H1 (cell line): ENCODE data around the gene PTPN12. TPM values are rescaled to one million over a fixed set of nuclear protein-coding genes. Genes with fewer than 3 reads are reported as not detected.

Experiments
- CTCF ChIA-PET: fragments of 300-600 bp; sonication (Branson Sonifier 250); formaldehyde crosslinking; loops from one replicate; lab custom pipeline; 2021; ENCODE audit not compliant: partially characterized antibody; lab: Charles Lee
- POLR2A ChIA-PET: fragments of 300-600 bp; sonication (Branson Sonifier 250); formaldehyde crosslinking; loops from one replicate; lab custom pipeline; 2021; ENCODE audit warnings: inconsistent platforms; ENCODE audit not compliant: partially characterized antibody; lab: Charles Lee
- DNase-seq, 2 experiments: peaks; one replicate each; pipeline versions ENCODE4 v3.0.0 to v3.0.0-alpha.2; 2010 to 2022; ENCODE audit warnings: low spot score in 2 of 2, low read depth in 1 of 2, mixed read lengths in 1 of 2
- FAIRE-seq: peaks from 2 replicates; lab custom pipeline; 2011; peaks lifted over from hg19 to GRCh38; lab: Jason Lieb, UNC
- H2AFZ ChIP-seq: 2 replicates; pipeline ENCODE4 v1.8.1; 2012; ENCODE audit warnings: low read length, inconsistent platforms
- H2AK5ac ChIP-seq: 2 replicates; pipeline ENCODE4 v1.6.1; 2013; ENCODE audit warnings: low read depth, low read length
- H2BK120ac ChIP-seq: replicated peaks from 2 replicates; pipeline ENCODE3; 2013; ENCODE audit warnings: low read depth, low read length, inconsistent platforms
- H2BK12ac ChIP-seq: 2 replicates; pipeline ENCODE4 v1.6.1; 2013; ENCODE audit warnings: low read depth, low read length
- H2BK15ac ChIP-seq: 2 replicates; pipeline ENCODE4 v1.6.1; 2013; ENCODE audit warnings: low read length
- H2BK20ac ChIP-seq: 2 replicates; pipeline ENCODE4 v1.6.1; 2013; ENCODE audit warnings: low read length
- H2BK5ac ChIP-seq: 2 replicates; pipeline ENCODE4 v1.6.1; 2013; ENCODE audit warnings: low read depth, low read length
- H3K14ac ChIP-seq: 2 replicates; pipeline ENCODE4 v1.6.1; 2013; ENCODE audit warnings: inconsistent platforms; ENCODE audit not compliant: insufficient read length
- H3K18ac ChIP-seq: 2 replicates; pipeline ENCODE4 v1.6.1; 2013; ENCODE audit warnings: low read length; ENCODE audit errors: extremely low read depth
- H3K23ac ChIP-seq: 2 replicates; pipeline ENCODE4 v1.6.1; 2013; ENCODE audit warnings: inconsistent platforms; ENCODE audit not compliant: insufficient read length
- H3K23me2 ChIP-seq: 2 replicates; pipeline ENCODE4 v1.6.1; 2013; ENCODE audit warnings: low read depth, low read length
- H3K27ac ChIP-seq: 2 replicates; pipeline ENCODE4 v1.6.1; 2011; ENCODE audit warnings: low read depth, low read length, inconsistent platforms
- H3K27me3 ChIP-seq, 4 experiments: replicated peaks in 1 of 4; 1 replicate in 1 of 4; 2 replicates in 3 of 4; pipeline versions ENCODE4 v1.6.1 to v1.8.1; 2011 to 2013; ENCODE audit warnings: low read length in 3 of 4, mild to moderate bottlenecking in 3 of 4, inconsistent platforms in 2 of 4, mixed read lengths in 2 of 4, moderate library complexity in 1 of 4; ENCODE audit not compliant: control insufficient read depth in 3 of 4, insufficient read depth in 3 of 4; ENCODE audit errors: extremely low read depth in 1 of 4
- H3K36me3 ChIP-seq, 4 experiments: 2 replicates each; pipeline versions ENCODE4 v1.6.1 to v1.8.1; 2011 to 2013; ENCODE audit warnings: mild to moderate bottlenecking in 4 of 4, low read length in 3 of 4, moderate library complexity in 2 of 4, control low read depth in 1 of 4, inconsistent platforms in 1 of 4; ENCODE audit not compliant: insufficient read depth in 4 of 4, control insufficient read depth in 2 of 4
- H3K4ac ChIP-seq: replicated peaks from 2 replicates; pipeline ENCODE3; 2013; ENCODE audit warnings: low read length, low read depth, mixed read lengths, inconsistent platforms; ENCODE audit not compliant: insufficient read length
- H3K4me1 ChIP-seq, 4 experiments: replicated peaks in 1 of 4; 1 replicate in 1 of 4; 2 replicates in 3 of 4; pipeline versions ENCODE4 v1.6.1 to v1.8.1; 2011 to 2013; ENCODE audit warnings: low read length in 3 of 4, inconsistent platforms in 2 of 4, mixed read lengths in 1 of 4; ENCODE audit not compliant: insufficient read depth in 4 of 4, control insufficient read depth in 3 of 4
- H3K4me2 ChIP-seq, 2 experiments: 2 replicates each; pipeline versions ENCODE4 v1.6.1 to v1.8.1; 2011 to 2013; ENCODE audit warnings: low read depth in 2 of 2, low read length in 2 of 2, control low read depth in 1 of 2, inconsistent platforms in 1 of 2, mild to moderate bottlenecking in 1 of 2; ENCODE audit not compliant: insufficient read depth in 1 of 2
- H3K4me3 ChIP-seq, 4 experiments: fragments of 200-600, 300-600 bp in 1 of 4; sonication (generic), shearing (Covaris generic), sonication (Bioruptor Twin) in 1 of 4; 2 replicates each; pipeline versions ENCODE4 v1.5.1 to v1.8.1; 2011 to 2016; ENCODE audit warnings: low read length in 4 of 4, low read depth in 3 of 4, control low read depth in 2 of 4, inconsistent platforms in 2 of 4, mild to moderate bottlenecking in 2 of 4, mixed read lengths in 1 of 4, moderate library complexity in 1 of 4; ENCODE audit not compliant: insufficient read depth in 2 of 4; ENCODE audit errors: extremely low read depth in 1 of 4
- H3K56ac ChIP-seq: replicated peaks from 2 replicates; pipeline ENCODE3; 2013; ENCODE audit warnings: low read depth, mild to moderate bottlenecking, mixed read lengths, low read length, inconsistent platforms; ENCODE audit not compliant: insufficient read length
- H3K79me1 ChIP-seq: 2 replicates; pipeline ENCODE4 v1.6.1; 2013; ENCODE audit warnings: low read depth, low read length, control low read depth
- H3K79me2 ChIP-seq, 2 experiments: 2 replicates each; pipeline versions ENCODE4 v1.6.1 to v1.8.1; 2012 to 2013; ENCODE audit warnings: low read length in 2 of 2, mild to moderate bottlenecking in 2 of 2, inconsistent platforms in 1 of 2; ENCODE audit not compliant: insufficient read depth in 2 of 2, control insufficient read depth in 1 of 2
- H3K9ac ChIP-seq, 4 experiments: replicated peaks in 1 of 4; 1 replicate in 1 of 4; 2 replicates in 3 of 4; pipeline versions ENCODE4 v1.6.1 to v1.8.1; 2011 to 2013; ENCODE audit warnings: low read depth in 3 of 4, low read length in 3 of 4, control low read depth in 2 of 4, mild to moderate bottlenecking in 2 of 4, moderate library complexity in 2 of 4, inconsistent platforms in 1 of 4; ENCODE audit errors: extremely low read depth in 1 of 4
- H3K9me3 ChIP-seq, 2 experiments: 2 replicates each; pipeline versions ENCODE4 v1.6.1 to v1.8.1; 2012 to 2013; ENCODE audit warnings: mild to moderate bottlenecking in 2 of 2, moderate library complexity in 2 of 2, control low read depth in 1 of 2, inconsistent platforms in 1 of 2, low read depth in 1 of 2, low read length in 1 of 2, mixed read lengths in 1 of 2; ENCODE audit not compliant: insufficient read depth in 2 of 2
- H4K20me1 ChIP-seq, 2 experiments: replicated peaks in 1 of 2; 2 replicates each; pipeline versions ENCODE3 to v1.8.1; 2011 to 2013; ENCODE audit warnings: inconsistent platforms in 2 of 2, low read length in 2 of 2, mild to moderate bottlenecking in 1 of 2; ENCODE audit not compliant: insufficient read depth in 2 of 2, control insufficient read depth in 1 of 2
- H4K5ac ChIP-seq: 2 replicates; pipeline ENCODE4 v1.6.1; 2013; ENCODE audit warnings: low read length, low read depth, mixed read lengths, inconsistent platforms; ENCODE audit not compliant: insufficient read length
- H4K8ac ChIP-seq: 2 replicates; pipeline ENCODE4 v1.8.0; 2013; ENCODE audit warnings: mild to moderate bottlenecking, moderate library complexity, low read length, inconsistent platforms; ENCODE audit not compliant: insufficient read depth; ENCODE audit errors: extremely low read depth
- H4K91ac ChIP-seq: replicated peaks from 2 replicates; pipeline ENCODE3; 2013; ENCODE audit warnings: low read length, mixed read lengths, inconsistent platforms; ENCODE audit not compliant: insufficient read length
- KDM4A ChIP-seq: IDR thresholded peaks from one replicate; pipeline ENCODE4 v1.7.1; 2012; ENCODE audit warnings: low read depth, mild to moderate bottlenecking, moderate library complexity, low read length, inconsistent platforms; ENCODE audit not compliant: severe bottlenecking
- WGBS, 2 experiments: shearing (Covaris generic) in 1 of 2; methylation state at CpG; one replicate each; pipeline versions ENCODE4 v1.1.6 to v1.1.7; 2013 to 2015; ENCODE audit warnings: low lambda C conversion rate in 2 of 2, mixed read lengths in 2 of 2, inconsistent platforms in 1 of 2, low coverage in 1 of 2, missing lambda C conversion rate in 1 of 2; ENCODE audit not compliant: insufficient replicate concordance in 2 of 2, insufficient coverage in 1 of 2, insufficient read length in 1 of 2; ENCODE audit errors: extremely low coverage in 1 of 2, missing lambda C conversion rate in 1 of 2; 5-methylcytosine and 5-hydroxymethylcytosine counted together
- polyA plus RNA-seq, 7 experiments: library from polyadenylated mRNA; depleted of rRNA in 3 of 7; stranded (reverse) in 5 of 7; unstranded in 2 of 7; fragments of >200 nt in 5 of 7; fragments of 200-250 nt in 2 of 7; gene quantifications; 1 replicate in 5 of 7; 2 replicates in 1 of 7; 4 replicates in 1 of 7; pipeline versions ENCODE4 v1.2.1 to v1.2.3, GENCODE V29; 2011 to 2013; ENCODE audit warnings: missing spikeins in 2 of 7, mixed read lengths in 2 of 7
- total RNA-seq: library from RNA; stranded (reverse); fragmentation: NEBNext Ultra II Directional; extraction: Animal tissue kit (Norgen Biotek cat#: 25700); gene quantifications from 2 replicates; pipeline ENCODE4 v1.2.1, GENCODE V29; 2021

PTPN12 gene
- total and polyA plus RNA-seq, 2 of the 8 experiments (the other 6 are each of a cell fraction or from before 2014, with no cell fraction given), result 39.7 to 132 TPM

DNA sequence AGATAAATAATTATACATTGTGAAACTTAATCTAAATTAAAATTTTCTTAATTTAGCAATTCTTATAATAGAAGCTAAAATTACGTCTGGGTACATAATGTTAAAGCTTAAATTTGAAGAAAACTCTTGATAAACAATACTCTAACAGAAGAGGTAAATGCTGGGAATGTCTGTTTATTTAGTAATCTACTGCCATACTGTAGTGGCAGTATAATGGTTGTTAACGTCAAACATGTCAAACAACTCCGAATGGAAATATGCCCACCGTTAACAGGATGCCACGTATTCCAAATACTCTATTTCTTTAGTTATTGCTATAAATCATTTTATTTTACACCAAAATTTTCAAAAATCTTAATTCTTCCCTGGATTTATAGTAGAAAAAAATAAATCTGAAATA is 40.0 kb upstream of the PTPN12 start:
- TF ChIP-seq KDM4A, result no peak
- ChIA-PET POLR2A (no interaction called here), CTCF (interaction anchor here (0.6 kb wide), 1 partner anchor 23 kb away, joined by 3 read pairs; no protein-coding TSS in a partner anchor)
- Histone ChIP-seq H2BK5ac (no peak overlapping the region), H3K23ac (no peak overlapping the region), H3K9me3 (peaks cover 9 to 10% of the 10 kb centered on the region in 2 experiments), H2BK12ac (no peak overlapping the region), H3K18ac (no peak overlapping the region), H3K56ac (no peak overlapping the region), H2BK120ac (no peak overlapping the region), H3K4me3 (no peak overlapping the region), H3K79me1 (no peaks in the 10 kb centered on the region), H3K27ac (no peak overlapping the region), H3K4ac (no peak overlapping the region), H3K4me2 (no peak overlapping the region), H4K91ac (no peak overlapping the region), H2AFZ (no peak overlapping the region), H3K9ac (no peak overlapping the region), H3K79me2 (no peaks in the 10 kb centered on the region), H3K36me3 (no peaks in the 10 kb centered on the region), H2BK15ac (no peak overlapping the region), H4K8ac (no peak overlapping the region), H4K5ac (no peak overlapping the region), H4K20me1 (no peaks in the 10 kb centered on the region), H3K23me2 (no peaks in the 10 kb centered on the region), H2BK20ac (no peak overlapping the region), H3K27me3 (no peaks in the 10 kb centered on the region), H3K14ac (no peak overlapping the region), H3K4me1 (no peaks in the 10 kb centered on the region), H2AK5ac (no peak overlapping the region)
- FAIRE-seq (no peak), DNase-seq (no peak)
- WGBS, 2 experiments, result 89 to 100% methylated on average over 1 to 5 of the region's 5 CpGs
